Heart right ventricle (tissue), 16 donors: ENCODE data around the gene USP54. TPM values are rescaled to one million over a fixed set of nuclear protein-coding genes. Genes with fewer than 3 reads are reported as not detected.

Experiments used
- ATAC-seq, 8 donors: fragments of 200-7000 bp; cut with Tn5 transposase; one replicate each; pipeline ENCODE4 v1.9.1; 2020; ENCODE audit warnings: mild to moderate bottlenecking in 8 of 8, moderate library complexity in 8 of 8, moderate number of reproducible peaks in 1 of 8
- DNase-seq, 2 donors: peaks; one replicate each; pipeline ENCODE4 v3.0.0-alpha.2; 2020
- H3K27ac ChIP-seq, 10 donors: fragments of 200-600 bp; sonication (generic) in 2 of 10; one replicate each; pipeline versions ENCODE4 v1.5.0 to v1.8.0; 2020 to 2022; ENCODE audit warnings: mild to moderate bottlenecking in 3 of 10
- H3K27me3 ChIP-seq, 7 donors: fragments of 200-600 bp; one replicate each; pipeline ENCODE4 v1.8.0; 2021 to 2022; ENCODE audit warnings: mild to moderate bottlenecking in 2 of 7
- H3K36me3 ChIP-seq, 9 donors: fragments of 200-600 bp; sonication (generic) in 1 of 9; one replicate each; pipeline versions ENCODE4 v1.5.0 to v1.8.0; 2020 to 2022; ENCODE audit warnings: mild to moderate bottlenecking in 2 of 9
- H3K4me1 ChIP-seq, 9 donors: fragments of 200-600 bp; sonication (generic) in 1 of 9; one replicate each; pipeline versions ENCODE4 v1.5.0 to v1.8.0; 2020 to 2022; ENCODE audit warnings: mild to moderate bottlenecking in 4 of 9
- H3K4me3 ChIP-seq, 10 donors: fragments of 200-600 bp; sonication (generic) in 2 of 10; one replicate each; pipeline versions ENCODE4 v1.5.0 to v1.8.0; 2020 to 2022; ENCODE audit warnings: mild to moderate bottlenecking in 7 of 10, moderate library complexity in 2 of 10
- H3K9me3 ChIP-seq, 11 donors: fragments of 200-600 bp in 10 of 11; sonication (generic) in 2 of 11; one replicate each; pipeline versions ENCODE4 v1.5.0 to v1.8.0; 2013 to 2022; ENCODE audit warnings: mild to moderate bottlenecking in 2 of 11, control low read depth in 1 of 11, moderate library complexity in 1 of 11
- WGBS, 2 donors: extraction: QIAGEN DNeasy Blood & Tissue Kit; methylation state at CpG; one replicate each; pipeline ENCODE4 v1.1.7; 2013; ENCODE audit warnings: inconsistent platforms in 1 of 2; 5-methylcytosine and 5-hydroxymethylcytosine counted together
- intact Hi-C, 10 donors: fragments of 100-400 bp; cut with DNase I; formaldehyde crosslinking; loops; one replicate each; pipeline versions ENCODE4 v1.11.1 to v1.14.2; 2022
- polyA plus RNA-seq, 2 donors: library from polyadenylated mRNA; stranded (reverse); fragments of 200-250 nt; gene quantifications; one replicate each; pipeline ENCODE4 v1.2.3, GENCODE V29; 2013
- total RNA-seq, 10 donors: library from RNA; stranded (reverse); fragmentation: NEBNext Ultra II Directional in 3 of 10; extraction: Animal tissue kit (Norgen Biotek cat#: 25700) in 3 of 10; gene quantifications; one replicate each; pipeline versions ENCODE4 v1.2.1 to v1.2.4, GENCODE V29; 2021 to 2023
- TF ChIP-seq, protein P1 (sequence below), 9 donors: fragments of 200-600 bp; sonication (generic) in 2 of 9; IDR thresholded peaks; one replicate each; pipeline versions ENCODE4 v1.5.0 to v1.8.0; 2021 to 2022; ENCODE audit warnings: antibody characterized with exemption in 9 of 9, mild to moderate bottlenecking in 5 of 9, moderate library complexity in 1 of 9
- donor health status: Arrhythmogenic right ventricular cardiomyopathy.
- donor health status: ischemic (EF 13 %, LVEDD 7.1; RV severe dilation, severe dysfunction).
- donor health status: healthy with polysubstance abuse.
- donor health status: DM: no; HTN: yes; CAD: no.
- donor health status: DM: no; HTN: no; CAD: no.
- donor health status: ischemic (EF 25% LVEDD 6.9; RV normal size, moderate dysfunction).
- donor health status: ischemic (EF 25% LVEDD 5.7; RV mildly dilated, moderate dysfunction).
- donor health status: healthy.
- donor health status: DM: yes; HTN: yes; CAD: no.
- donor health status: Ischemic cardiomyopathy.
- donor health status: ischemic (EF 35%, LVEDD 5.7; RV mildly dilated, moderate dysfunction).
- donor health status: nonischemic (EF 11% LVEDD 7.7; RV severe dilation, severe dysfunction).
- donor health status: DM: yes; HTN: yes; CAD: no.
- donor health status: PGD.
- donor health status: ischemic (EF 29% LVEDD 5.4; RV normal size, mild dysfunction).
- donor health status: nonischemic (EF 23%, LVEDD 6.1; RV moderate dilation, normal function).

USP54 gene
- total and polyA plus RNA-seq, 12 donors: 7.9 to 34.5 (median 18.1) TPM

DNA sequence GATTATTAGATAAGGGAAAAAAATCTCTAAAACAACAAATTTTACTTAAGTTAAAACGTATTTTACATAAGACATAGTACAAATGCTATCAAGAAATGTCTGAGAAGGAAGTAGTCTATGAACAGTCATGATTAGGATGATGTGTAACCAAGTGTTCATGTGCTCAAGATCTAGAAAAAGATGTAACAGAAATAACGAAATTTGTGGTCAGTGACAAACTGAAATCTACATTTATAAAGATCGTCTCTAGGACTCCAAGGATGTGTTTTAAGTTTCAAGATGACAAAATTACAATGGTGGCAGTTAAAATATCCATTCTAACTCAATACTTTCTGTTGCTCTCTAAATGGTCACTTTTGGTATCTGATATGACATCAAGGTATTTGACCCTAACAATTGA, 112.5 kb downstream of the USP54 start:
- Histone ChIP-seq H3K9me3 (no peaks in the 10 kb centered on the region), H3K27me3 (no peaks in the 10 kb centered on the region), H3K27ac (no peak overlapping the region), H3K36me3 (peaks cover 0 to 75% (median 43%) of the 10 kb centered on the region in 9 donors), H3K4me1 (peaks cover 0 to 7% (median 0%) of the 10 kb centered on the region in 9 donors), H3K4me3 (no peak overlapping the region)
- TF ChIP-seq, protein P1, sequence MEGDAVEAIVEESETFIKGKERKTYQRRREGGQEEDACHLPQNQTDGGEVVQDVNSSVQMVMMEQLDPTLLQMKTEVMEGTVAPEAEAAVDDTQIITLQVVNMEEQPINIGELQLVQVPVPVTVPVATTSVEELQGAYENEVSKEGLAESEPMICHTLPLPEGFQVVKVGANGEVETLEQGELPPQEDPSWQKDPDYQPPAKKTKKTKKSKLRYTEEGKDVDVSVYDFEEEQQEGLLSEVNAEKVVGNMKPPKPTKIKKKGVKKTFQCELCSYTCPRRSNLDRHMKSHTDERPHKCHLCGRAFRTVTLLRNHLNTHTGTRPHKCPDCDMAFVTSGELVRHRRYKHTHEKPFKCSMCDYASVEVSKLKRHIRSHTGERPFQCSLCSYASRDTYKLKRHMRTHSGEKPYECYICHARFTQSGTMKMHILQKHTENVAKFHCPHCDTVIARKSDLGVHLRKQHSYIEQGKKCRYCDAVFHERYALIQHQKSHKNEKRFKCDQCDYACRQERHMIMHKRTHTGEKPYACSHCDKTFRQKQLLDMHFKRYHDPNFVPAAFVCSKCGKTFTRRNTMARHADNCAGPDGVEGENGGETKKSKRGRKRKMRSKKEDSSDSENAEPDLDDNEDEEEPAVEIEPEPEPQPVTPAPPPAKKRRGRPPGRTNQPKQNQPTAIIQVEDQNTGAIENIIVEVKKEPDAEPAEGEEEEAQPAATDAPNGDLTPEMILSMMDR (IDR thresholded peaks at IDR 0.05): no peak
- intact Hi-C loops: loop anchor here in 1 of 10 donors (10.0 kb wide), 1 partner anchor 114 kb away; no protein-coding TSS in a partner anchor
- 83 to 85% methylated on average over 3 of the region's 3 CpGs for WGBS, 2 donors
- ATAC-seq: no peak
- DNase-seq: no peak

DNA sequence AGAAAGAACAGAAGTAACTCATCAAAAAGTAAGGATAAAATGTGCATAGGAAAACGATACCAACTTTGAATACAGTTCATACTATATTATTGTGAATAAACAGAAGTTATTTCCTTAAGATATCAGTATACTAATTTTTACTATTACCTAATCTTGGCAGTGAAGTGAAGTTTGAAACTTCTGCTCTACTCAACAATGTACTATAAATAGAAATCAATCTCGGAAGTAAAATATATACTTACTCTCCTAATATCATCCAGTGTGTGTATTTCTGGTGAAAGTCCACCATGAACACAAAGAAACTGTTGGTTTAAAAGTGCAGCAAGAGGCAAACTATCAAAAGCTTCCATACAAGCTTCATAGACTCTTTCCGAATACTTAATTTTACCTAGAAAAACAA, 119.9 kb downstream of the USP54 start:
- 51 to 56% methylated on average over 3 of the region's 3 CpGs for WGBS, 2 donors
- ATAC-seq (peak in 3 of 8 donors; percentile 40 to 62 (median 42)), DNase-seq (no peak)
- H3K27ac ChIP-seq: peak overlapping the region in 8 of 10 donors; percentile 24 to 68 (median 46)
- peaks cover 0 to 100% (median 36%) of the 10 kb centered on the region in 9 donors for H3K36me3 ChIP-seq
- H3K4me3 ChIP-seq: no peak overlapping the region
- H3K4me1 ChIP-seq: peaks cover 0 to 37% (median 14%) of the 10 kb centered on the region in 9 donors
- no peaks in the 10 kb centered on the region for H3K9me3 ChIP-seq
- no peaks in the 10 kb centered on the region for H3K27me3 ChIP-seq
- TF ChIP-seq, protein P1 (IDR thresholded peaks at IDR 0.05): no peak
- intact Hi-C loops: loop anchor here in 1 of 10 donors (10.0 kb wide), 1 partner anchor 106 kb away; no protein-coding TSS in a partner anchor

DNA sequence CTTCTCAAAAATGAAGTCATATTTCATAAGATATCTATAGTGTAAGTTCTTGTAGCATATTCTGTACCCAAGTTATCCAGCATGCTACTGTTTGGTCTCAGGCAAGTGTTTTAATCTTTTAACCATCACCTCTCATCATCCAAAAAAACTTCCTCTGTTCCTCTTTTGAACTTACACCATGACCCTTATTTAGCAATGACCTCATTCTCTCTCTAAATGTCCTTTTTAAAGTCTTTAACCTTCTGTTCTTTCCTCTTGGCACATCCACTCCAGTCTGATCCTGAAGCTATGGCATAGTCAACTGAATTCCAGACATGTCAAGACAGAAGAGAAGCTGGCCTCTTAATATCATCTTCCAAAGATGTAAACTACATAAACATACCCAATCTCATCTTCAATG, 121.6 kb downstream of the USP54 start:
- TF ChIP-seq, protein P1 (IDR thresholded peaks at IDR 0.05): no peak
- Histone ChIP-seq H3K9me3 (no peaks in the 10 kb centered on the region), H3K27ac (peak overlapping the region in 8 of 10 donors; percentile 14 to 78 (median 54)), H3K4me3 (no peak overlapping the region), H3K27me3 (no peaks in the 10 kb centered on the region), H3K36me3 (peaks cover 0 to 100% (median 31%) of the 10 kb centered on the region in 9 donors), H3K4me1 (peaks cover 0 to 37% (median 14%) of the 10 kb centered on the region in 9 donors)
- intact Hi-C loops: no loop called here
- ATAC-seq (peak; percentile 34 to 89 (median 82)), DNase-seq (no peak)

DNA sequence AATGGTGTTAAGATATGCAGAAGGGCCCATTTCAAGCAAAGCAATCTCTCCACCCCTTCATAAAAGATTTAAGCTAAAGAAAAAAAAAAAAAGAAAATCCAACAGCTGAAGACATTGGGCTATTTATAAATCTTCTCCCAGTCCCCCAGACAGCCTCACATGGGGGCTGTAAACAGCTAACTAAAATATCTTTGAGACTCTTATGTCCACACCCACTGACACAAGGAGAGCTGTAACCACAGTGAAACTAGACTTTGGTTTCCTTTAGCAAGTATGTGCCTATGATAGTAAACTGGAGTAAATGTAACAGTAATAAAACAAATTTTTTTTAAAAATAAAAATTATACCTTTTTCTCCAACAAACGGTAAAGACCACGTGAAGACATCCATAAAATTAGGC, 123.9 kb downstream of the USP54 start:
- Histone ChIP-seq H3K36me3 (peaks cover 0 to 100% (median 18%) of the 10 kb centered on the region in 9 donors), H3K4me3 (no peak overlapping the region), H3K9me3 (no peaks in the 10 kb centered on the region), H3K27ac (no peak overlapping the region), H3K27me3 (no peaks in the 10 kb centered on the region), H3K4me1 (peaks cover 0 to 37% (median 14%) of the 10 kb centered on the region in 9 donors)
- ATAC-seq: no peak
- WGBS, 2 donors: 89 to 90% methylated on average over 2 of the region's 2 CpGs
- TF ChIP-seq, protein P1 (IDR thresholded peaks at IDR 0.05): no peak
- DNase-seq: no peak
- intact Hi-C loops: no loop called here
